GM18526 (cell line): ENCODE measurements around the gene NKAIN2.

ENCODE experiments used
- POLR2A ChIP-seq: IDR thresholded peaks from 3 replicates; pipeline ENCODE4 v1.6.1; 2011; ENCODE audit not compliant: insufficient read length; ENCODE audit errors: extremely low read depth

The NKAIN2 gene

GRCh38 chr6:124858564-124858963 is 1054.9 kb downstream of the NKAIN2 start:
- no peak for TF ChIP-seq POLR2A

GRCh38 chr6:124859366-124859765 is 1055.7 kb downstream of the NKAIN2 start:
- no peak for TF ChIP-seq POLR2A

GRCh38 chr6:124866040-124866439 is 1062.4 kb downstream of the NKAIN2 start:
- TF ChIP-seq POLR2A = no peak

- no peak for TF ChIP-seq POLR2A
These were observed 1063.5 kb downstream of the NKAIN2 start for GRCh38 chr6:124867121-124867520.

GRCh38 chr6:124868481-124868880 is 1064.8 kb downstream of the NKAIN2 start:
- no peak for TF ChIP-seq POLR2A

- TF ChIP-seq POLR2A = no peak
These were observed 1065.8 kb downstream of the NKAIN2 start for GRCh38 chr6:124869416-124869815.

GRCh38 chr6:124870611-124871459 is 1067.2 kb downstream of the NKAIN2 start:
- no peak for TF ChIP-seq POLR2A

GRCh38 chr6:124872361-124873065 is 1068.8 kb downstream of the NKAIN2 start:
- TF ChIP-seq POLR2A = no peak

GRCh38 chr6:124873066-124873410 is 1069.4 kb downstream of the NKAIN2 start:
- TF ChIP-seq POLR2A = no peak
